Dedifferentiated amniotic fluid mesenchymal stem cell (primary cell): ENCODE measurements around the gene AQP5.

Experiments
- DNase-seq: peaks from one replicate; pipeline ENCODE4 v3.0.0-alpha.2; 2016; ENCODE audit errors: extremely low spot score

The AQP5 gene

GRCh38 chr12:49964849-49965624 is 3.4 kb downstream of the AQP5 start:
- no peak for DNase-seq

GRCh38 chr12:49965836-49966235 is 4.2 kb downstream of the AQP5 start:
- DNase-seq = no peak

GRCh38 chr12:49966511-49967041 is 4.9 kb downstream of the AQP5 start:
- no peak for DNase-seq

GRCh38 chr12:49967042-49967776 is 5.5 kb downstream of the AQP5 start:
- peak; percentile 53 for DNase-seq

GRCh38 chr12:49967777-49968250 is 6.1 kb downstream of the AQP5 start:
- DNase-seq = no peak

- DNase-seq = no peak
Observed at GRCh38 chr12:49968471-49968870, 6.8 kb downstream of the AQP5 start.

- no peak for DNase-seq
Observed at GRCh38 chr12:49969027-49969426, 7.4 kb downstream of the AQP5 start.

GRCh38 chr12:49969651-49970429 is 8.2 kb downstream of the AQP5 start:
- DNase-seq = no peak

- DNase-seq = no peak
Observed at GRCh38 chr12:49970658-49971057, 9.0 kb downstream of the AQP5 start.

GRCh38 chr12:49971141-49971540 is 9.5 kb downstream of the AQP5 start:
- no peak for DNase-seq

- DNase-seq = no peak
Observed at GRCh38 chr12:49972129-49972528, 10.5 kb downstream of the AQP5 start.

- DNase-seq = no peak
Observed at GRCh38 chr12:49972641-49973360, 11.1 kb downstream of the AQP5 start, which contains the start of gene AQP6. Gene AQP6, plus strand, starts transcription at chr12:49972947. Its CDS starts 227 bp downstream, at chr12:49973174.

GRCh38 chr12:49973361-49973830 is 11.7 kb downstream of the AQP5 start:
- no peak for DNase-seq

- peak; percentile 54 for DNase-seq
Observed at GRCh38 chr12:49974231-49974675, 12.6 kb downstream of the AQP5 start.

- no peak for DNase-seq
Observed at GRCh38 chr12:49974677-49975317, 13.1 kb downstream of the AQP5 start.

GRCh38 chr12:49975318-49975761 is 13.7 kb downstream of the AQP5 start:
- no peak for DNase-seq

- DNase-seq = no peak
Observed at GRCh38 chr12:49976557-49976956, 14.9 kb downstream of the AQP5 start.

GRCh38 chr12:49978125-49978524 is 16.5 kb downstream of the AQP5 start:
- no peak for DNase-seq

- no peak for DNase-seq
Observed at GRCh38 chr12:49979016-49979586, 17.4 kb downstream of the AQP5 start.

- DNase-seq = no peak
Observed at GRCh38 chr12:49979791-49980190, 18.1 kb downstream of the AQP5 start.
